Measurements from ENCODE around the gene MYH15. TPM values are rescaled to one million over a fixed set of nuclear protein-coding genes. Genes with fewer than 3 reads are reported as not detected.

The MYH15 gene
- total and polyA plus RNA-seq, 10 of the 15 experiments (the other 5 are each of a cell fraction or from before 2014, with no cell fraction given), result 0.05 to 0.27 (median 0.09) TPM; not detected in 1

DNA sequence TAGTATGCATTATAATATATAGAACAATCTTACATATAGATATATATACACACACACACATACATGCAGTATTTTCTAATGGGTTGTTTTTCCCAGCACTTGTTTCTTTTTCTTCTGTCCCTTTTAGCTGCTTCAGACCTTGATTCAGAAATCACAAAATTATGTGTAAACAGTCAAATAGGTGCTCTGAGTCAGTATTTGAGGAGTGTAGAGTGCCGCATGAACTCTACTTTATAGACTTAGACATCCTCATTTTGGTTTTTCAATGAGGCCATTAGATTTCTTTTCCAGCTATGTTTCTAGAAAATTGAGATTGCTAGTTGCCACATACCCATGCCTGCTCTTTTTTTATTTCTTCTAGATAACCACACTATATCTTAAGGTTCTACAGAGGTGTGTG lies 155.8 kb downstream of the MYH15 start (continued):
- TF ChIP-seq HCFC1 (IDR thresholded peaks at IDR 0.05; ENCODE audit: low read length) (no peak), PAX8 (IDR thresholded peaks at IDR 0.05) (no peak)

DNA sequence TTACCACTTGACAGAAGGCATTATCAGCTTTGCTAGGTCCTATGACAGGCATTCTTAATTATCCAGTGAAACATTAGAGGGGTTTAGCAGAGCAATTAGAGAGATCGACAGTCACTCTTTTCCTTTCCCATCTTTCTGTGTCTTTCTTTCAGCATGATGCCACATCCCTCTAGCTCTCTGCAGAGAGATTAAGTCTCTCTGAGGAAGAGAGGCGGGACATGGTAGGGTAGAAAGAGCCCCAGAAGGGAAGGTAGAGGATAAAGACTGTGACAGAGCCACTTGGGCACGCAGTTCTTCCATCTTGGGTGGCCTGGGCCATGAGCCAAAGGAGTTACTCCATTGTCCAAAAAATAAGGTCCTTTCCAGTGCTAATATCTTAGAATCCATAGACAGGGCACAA lies 158.2 kb downstream of the MYH15 start:
- in situ Hi-C loops (cut with MboI), result no loop called here
- no peaks in the 10 kb centered on the region for H3K9me3 ChIP-seq (replicated peaks; ENCODE audit: control insufficient read depth, insufficient read depth, low read length)
- H2AFZ ChIP-seq (ENCODE audit: control insufficient read depth, low read depth, low read length), result no peak overlapping the region
- H3K27ac ChIP-seq (ENCODE audit: control insufficient read depth, insufficient read depth), result no peak overlapping the region
- WGBS (ENCODE audit: insufficient coverage, insufficient replicate concordance, low lambda C conversion rate, missing lambda C conversion rate), result 45% methylated on average over 3 of the region's 3 CpGs
- RAD21 ChIA-PET (ENCODE audit: unreplicated experiment), result no interaction called here
- DNase-seq (ENCODE audit: low read depth, low spot score) (no peak), FAIRE-seq (no peak), ATAC-seq (no peak)
- H3K27me3 ChIP-seq (replicated peaks in 1 of 2; ENCODE audit: control insufficient read depth in 2 of 2, insufficient read depth in 2 of 2, low read length in 1 of 2), result no peaks in the 10 kb centered on the region
- BruUV-seq (replicated peaks), result no TSS peak
- no peak overlapping the region for H3K4me2 ChIP-seq (ENCODE audit: control insufficient read depth, insufficient read depth)
- no peaks in the 10 kb centered on the region for H3K79me2 ChIP-seq (ENCODE audit: control insufficient read depth, insufficient read depth, low read length)
- POLR2A ChIA-PET, result interaction anchor here (0.7 kb wide), 1 partner anchor 71 kb away, joined by 3 read pairs; no protein-coding TSS in a partner anchor
- H3K9ac ChIP-seq (ENCODE audit: control insufficient read depth, insufficient read depth, low read length), result no peak overlapping the region
- CTCF ChIA-PET, result no interaction called here
- H3K4me1 ChIP-seq (ENCODE audit: control insufficient read depth, insufficient read depth, low read length), result no peaks in the 10 kb centered on the region
- intact Hi-C loops (cut with micrococcal nuclease; ENCODE audit: unreplicated experiment), result no loop called here
- H3K36me3 ChIP-seq (ENCODE audit: control insufficient read depth in 2 of 2, insufficient read depth in 2 of 2, low read length in 1 of 2), result no peaks in the 10 kb centered on the region
- no peak for TF ChIP-seq ZNF24 (IDR thresholded peaks at IDR 0.05)
- TF ChIP-seq, protein P1, sequence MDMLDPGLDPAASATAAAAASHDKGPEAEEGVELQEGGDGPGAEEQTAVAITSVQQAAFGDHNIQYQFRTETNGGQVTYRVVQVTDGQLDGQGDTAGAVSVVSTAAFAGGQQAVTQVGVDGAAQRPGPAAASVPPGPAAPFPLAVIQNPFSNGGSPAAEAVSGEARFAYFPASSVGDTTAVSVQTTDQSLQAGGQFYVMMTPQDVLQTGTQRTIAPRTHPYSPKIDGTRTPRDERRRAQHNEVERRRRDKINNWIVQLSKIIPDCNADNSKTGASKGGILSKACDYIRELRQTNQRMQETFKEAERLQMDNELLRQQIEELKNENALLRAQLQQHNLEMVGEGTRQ (IDR thresholded peaks at IDR 0.05; ENCODE audit: borderline replicate concordance, low read depth, low read length), result no peak
- TF ChIP-seq GATAD2B (conservative IDR thresholded peaks at IDR 0.05; ENCODE audit: low read depth), result no peak
- no peak for TF ChIP-seq KLF5 (IDR thresholded peaks at IDR 0.05; ENCODE audit: partially characterized antibody)
- TF ChIP-seq, protein P2, sequence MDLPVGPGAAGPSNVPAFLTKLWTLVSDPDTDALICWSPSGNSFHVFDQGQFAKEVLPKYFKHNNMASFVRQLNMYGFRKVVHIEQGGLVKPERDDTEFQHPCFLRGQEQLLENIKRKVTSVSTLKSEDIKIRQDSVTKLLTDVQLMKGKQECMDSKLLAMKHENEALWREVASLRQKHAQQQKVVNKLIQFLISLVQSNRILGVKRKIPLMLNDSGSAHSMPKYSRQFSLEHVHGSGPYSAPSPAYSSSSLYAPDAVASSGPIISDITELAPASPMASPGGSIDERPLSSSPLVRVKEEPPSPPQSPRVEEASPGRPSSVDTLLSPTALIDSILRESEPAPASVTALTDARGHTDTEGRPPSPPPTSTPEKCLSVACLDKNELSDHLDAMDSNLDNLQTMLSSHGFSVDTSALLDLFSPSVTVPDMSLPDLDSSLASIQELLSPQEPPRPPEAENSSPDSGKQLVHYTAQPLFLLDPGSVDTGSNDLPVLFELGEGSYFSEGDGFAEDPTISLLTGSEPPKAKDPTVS (IDR thresholded peaks at IDR 0.05; ENCODE audit: low read depth, low read length), result no peak
- TF ChIP-seq, protein P3, sequence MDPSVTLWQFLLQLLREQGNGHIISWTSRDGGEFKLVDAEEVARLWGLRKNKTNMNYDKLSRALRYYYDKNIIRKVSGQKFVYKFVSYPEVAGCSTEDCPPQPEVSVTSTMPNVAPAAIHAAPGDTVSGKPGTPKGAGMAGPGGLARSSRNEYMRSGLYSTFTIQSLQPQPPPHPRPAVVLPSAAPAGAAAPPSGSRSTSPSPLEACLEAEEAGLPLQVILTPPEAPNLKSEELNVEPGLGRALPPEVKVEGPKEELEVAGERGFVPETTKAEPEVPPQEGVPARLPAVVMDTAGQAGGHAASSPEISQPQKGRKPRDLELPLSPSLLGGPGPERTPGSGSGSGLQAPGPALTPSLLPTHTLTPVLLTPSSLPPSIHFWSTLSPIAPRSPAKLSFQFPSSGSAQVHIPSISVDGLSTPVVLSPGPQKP (IDR thresholded peaks at IDR 0.05; ENCODE audit: low read depth, low read length), result no peak
- no peak for TF ChIP-seq MTA3 (IDR thresholded peaks at IDR 0.05; ENCODE audit: borderline replicate concordance, low read length)
- no peak for TF ChIP-seq CHD2 (IDR thresholded peaks at IDR 0.05; ENCODE audit: borderline replicate concordance, low read depth, low read length)
- TF ChIP-seq, protein P4, sequence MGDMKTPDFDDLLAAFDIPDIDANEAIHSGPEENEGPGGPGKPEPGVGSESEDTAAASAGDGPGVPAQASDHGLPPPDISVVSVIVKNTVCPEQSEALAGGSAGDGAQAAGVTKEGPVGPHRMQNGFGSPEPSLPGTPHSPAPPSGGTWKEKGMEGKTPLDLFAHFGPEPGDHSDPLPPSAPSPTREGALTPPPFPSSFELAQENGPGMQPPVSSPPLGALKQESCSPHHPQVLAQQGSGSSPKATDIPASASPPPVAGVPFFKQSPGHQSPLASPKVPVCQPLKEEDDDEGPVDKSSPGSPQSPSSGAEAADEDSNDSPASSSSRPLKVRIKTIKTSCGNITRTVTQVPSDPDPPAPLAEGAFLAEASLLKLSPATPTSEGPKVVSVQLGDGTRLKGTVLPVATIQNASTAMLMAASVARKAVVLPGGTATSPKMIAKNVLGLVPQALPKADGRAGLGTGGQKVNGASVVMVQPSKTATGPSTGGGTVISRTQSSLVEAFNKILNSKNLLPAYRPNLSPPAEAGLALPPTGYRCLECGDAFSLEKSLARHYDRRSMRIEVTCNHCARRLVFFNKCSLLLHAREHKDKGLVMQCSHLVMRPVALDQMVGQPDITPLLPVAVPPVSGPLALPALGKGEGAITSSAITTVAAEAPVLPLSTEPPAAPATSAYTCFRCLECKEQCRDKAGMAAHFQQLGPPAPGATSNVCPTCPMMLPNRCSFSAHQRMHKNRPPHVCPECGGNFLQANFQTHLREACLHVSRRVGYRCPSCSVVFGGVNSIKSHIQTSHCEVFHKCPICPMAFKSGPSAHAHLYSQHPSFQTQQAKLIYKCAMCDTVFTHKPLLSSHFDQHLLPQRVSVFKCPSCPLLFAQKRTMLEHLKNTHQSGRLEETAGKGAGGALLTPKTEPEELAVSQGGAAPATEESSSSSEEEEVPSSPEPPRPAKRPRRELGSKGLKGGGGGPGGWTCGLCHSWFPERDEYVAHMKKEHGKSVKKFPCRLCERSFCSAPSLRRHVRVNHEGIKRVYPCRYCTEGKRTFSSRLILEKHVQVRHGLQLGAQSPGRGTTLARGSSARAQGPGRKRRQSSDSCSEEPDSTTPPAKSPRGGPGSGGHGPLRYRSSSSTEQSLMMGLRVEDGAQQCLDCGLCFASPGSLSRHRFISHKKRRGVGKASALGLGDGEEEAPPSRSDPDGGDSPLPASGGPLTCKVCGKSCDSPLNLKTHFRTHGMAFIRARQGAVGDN (IDR thresholded peaks at IDR 0.05), result no peak
- TF ChIP-seq, protein P5, sequence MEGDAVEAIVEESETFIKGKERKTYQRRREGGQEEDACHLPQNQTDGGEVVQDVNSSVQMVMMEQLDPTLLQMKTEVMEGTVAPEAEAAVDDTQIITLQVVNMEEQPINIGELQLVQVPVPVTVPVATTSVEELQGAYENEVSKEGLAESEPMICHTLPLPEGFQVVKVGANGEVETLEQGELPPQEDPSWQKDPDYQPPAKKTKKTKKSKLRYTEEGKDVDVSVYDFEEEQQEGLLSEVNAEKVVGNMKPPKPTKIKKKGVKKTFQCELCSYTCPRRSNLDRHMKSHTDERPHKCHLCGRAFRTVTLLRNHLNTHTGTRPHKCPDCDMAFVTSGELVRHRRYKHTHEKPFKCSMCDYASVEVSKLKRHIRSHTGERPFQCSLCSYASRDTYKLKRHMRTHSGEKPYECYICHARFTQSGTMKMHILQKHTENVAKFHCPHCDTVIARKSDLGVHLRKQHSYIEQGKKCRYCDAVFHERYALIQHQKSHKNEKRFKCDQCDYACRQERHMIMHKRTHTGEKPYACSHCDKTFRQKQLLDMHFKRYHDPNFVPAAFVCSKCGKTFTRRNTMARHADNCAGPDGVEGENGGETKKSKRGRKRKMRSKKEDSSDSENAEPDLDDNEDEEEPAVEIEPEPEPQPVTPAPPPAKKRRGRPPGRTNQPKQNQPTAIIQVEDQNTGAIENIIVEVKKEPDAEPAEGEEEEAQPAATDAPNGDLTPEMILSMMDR (IDR thresholded peaks at IDR 0.05 in 2 of 3, conservative IDR thresholded peaks at IDR 0.05 in 1 of 3; ENCODE audit: control insufficient read depth in 2 of 3, extremely low read depth in 1 of 3, insufficient read depth in 1 of 3, low read depth in 3 of 3, low read length in 3 of 3), result no peak
- no peaks in the 10 kb centered on the region for H4K20me1 ChIP-seq (ENCODE audit: control insufficient read depth, insufficient read depth)
- SMC1A ChIA-PET (ENCODE audit: uncharacterized antibody, unreplicated experiment), result no interaction called here
- H3K4me3 ChIP-seq, result no peak overlapping the region

All from GM12878 (cell line).